Measurements from ENCODE around the gene IL36RN. TPM values are rescaled to one million over a fixed set of nuclear protein-coding genes. Genes with fewer than 3 reads are reported as not detected.

Gene IL36RN
- polyA plus RNA-seq, 1 donor from 2014 or later = not detected

DNA sequence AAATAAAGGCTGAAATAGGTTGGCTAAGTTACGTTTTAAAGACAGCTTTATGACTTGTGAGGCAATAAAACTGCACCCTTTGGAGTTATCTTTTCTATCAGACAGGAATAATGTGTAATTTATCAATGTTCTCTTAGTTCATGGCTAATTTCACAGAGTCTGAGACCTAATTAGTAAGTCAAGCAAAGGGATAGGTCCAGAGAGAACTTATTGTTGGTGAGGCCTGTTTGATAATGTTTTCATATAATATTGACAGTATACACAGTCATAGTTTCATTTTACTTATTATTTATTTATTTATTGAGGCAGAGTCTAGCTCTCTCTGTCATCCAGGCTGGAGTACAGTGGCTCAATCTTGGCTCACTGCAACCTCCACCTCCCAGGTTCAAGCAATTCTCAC, 1.9 kb upstream of the IL36RN start:
- H3K4me2 ChIP-seq (ENCODE audit: low read length) = no peak overlapping the region
- peaks cover 5% of the 10 kb centered on the region for H3K9me3 ChIP-seq (ENCODE audit: low read length)
- no peaks in the 10 kb centered on the region for H3K36me3 ChIP-seq (ENCODE audit: insufficient read depth, low read length)
- H3F3A ChIP-seq (ENCODE audit: insufficient read depth, low read length, poor library complexity, severe bottlenecking) = no peaks in the 10 kb centered on the region
- H3K79me2 ChIP-seq (replicated peaks; ENCODE audit: insufficient read depth, low read length) = no peaks in the 10 kb centered on the region
- no peak overlapping the region for H3K27ac ChIP-seq (ENCODE audit: low read length)
- H2AFZ ChIP-seq (ENCODE audit: low read depth, low read length) = no peak overlapping the region
- no peaks in the 10 kb centered on the region for H4K20me1 ChIP-seq (ENCODE audit: insufficient read depth)
- no peak overlapping the region for H3K4me3 ChIP-seq (ENCODE audit: low read length)
- no peaks in the 10 kb centered on the region for H3K27me3 ChIP-seq (ENCODE audit: insufficient read depth, low read depth, low read length)
- no peak for TF ChIP-seq SMC3 (conservative IDR thresholded peaks at IDR 0.05; ENCODE audit: poor library complexity)
- no peak for TF ChIP-seq MXI1 (conservative IDR thresholded peaks at IDR 0.05; ENCODE audit: poor library complexity, severe bottlenecking)
- TF ChIP-seq, protein P1, sequence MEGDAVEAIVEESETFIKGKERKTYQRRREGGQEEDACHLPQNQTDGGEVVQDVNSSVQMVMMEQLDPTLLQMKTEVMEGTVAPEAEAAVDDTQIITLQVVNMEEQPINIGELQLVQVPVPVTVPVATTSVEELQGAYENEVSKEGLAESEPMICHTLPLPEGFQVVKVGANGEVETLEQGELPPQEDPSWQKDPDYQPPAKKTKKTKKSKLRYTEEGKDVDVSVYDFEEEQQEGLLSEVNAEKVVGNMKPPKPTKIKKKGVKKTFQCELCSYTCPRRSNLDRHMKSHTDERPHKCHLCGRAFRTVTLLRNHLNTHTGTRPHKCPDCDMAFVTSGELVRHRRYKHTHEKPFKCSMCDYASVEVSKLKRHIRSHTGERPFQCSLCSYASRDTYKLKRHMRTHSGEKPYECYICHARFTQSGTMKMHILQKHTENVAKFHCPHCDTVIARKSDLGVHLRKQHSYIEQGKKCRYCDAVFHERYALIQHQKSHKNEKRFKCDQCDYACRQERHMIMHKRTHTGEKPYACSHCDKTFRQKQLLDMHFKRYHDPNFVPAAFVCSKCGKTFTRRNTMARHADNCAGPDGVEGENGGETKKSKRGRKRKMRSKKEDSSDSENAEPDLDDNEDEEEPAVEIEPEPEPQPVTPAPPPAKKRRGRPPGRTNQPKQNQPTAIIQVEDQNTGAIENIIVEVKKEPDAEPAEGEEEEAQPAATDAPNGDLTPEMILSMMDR (IDR thresholded peaks at IDR 0.05; ENCODE audit: poor library complexity, severe bottlenecking) = no peak
- TF ChIP-seq POLR2AphosphoS5 (IDR thresholded peaks at IDR 0.05) = no peak
- H3K9ac ChIP-seq (ENCODE audit: low read length) = no peak overlapping the region
- H3K9me2 ChIP-seq (ENCODE audit: insufficient read depth, low read length) = no peaks in the 10 kb centered on the region

DNA sequence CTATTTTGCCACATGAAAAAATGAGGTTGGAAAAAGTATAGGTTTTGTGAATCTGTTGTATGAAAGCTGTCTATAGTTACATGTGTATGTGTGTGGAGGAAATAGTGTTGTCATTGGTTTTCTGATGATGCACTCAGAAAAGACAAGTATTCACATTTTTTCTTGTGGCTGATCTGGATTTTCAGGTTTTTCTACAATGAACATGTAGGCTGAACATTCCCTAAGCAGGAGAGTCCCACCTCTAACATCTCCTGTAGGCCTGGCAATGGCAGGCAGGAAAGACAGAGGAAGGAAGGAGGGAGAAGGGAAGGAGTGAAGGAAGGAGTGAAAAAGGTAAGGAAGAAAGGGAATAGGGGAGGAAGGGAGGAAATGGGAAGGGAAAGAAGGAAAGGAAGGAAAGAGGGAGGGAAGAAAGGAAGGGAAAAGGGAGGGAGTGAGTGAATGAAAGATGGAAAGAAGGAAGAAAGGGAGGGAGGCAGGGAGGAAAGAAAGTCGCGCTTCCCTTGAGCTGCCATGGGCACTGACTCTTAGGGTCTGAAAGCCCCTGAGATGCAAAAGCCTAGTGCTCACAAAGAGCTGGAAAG, 495 bp upstream of the IL36RN start:
- TF ChIP-seq MXI1 (conservative IDR thresholded peaks at IDR 0.05; ENCODE audit: poor library complexity, severe bottlenecking) = no peak
- no peak for TF ChIP-seq SMC3 (conservative IDR thresholded peaks at IDR 0.05; ENCODE audit: poor library complexity)
- TF ChIP-seq, protein P1 (IDR thresholded peaks at IDR 0.05; ENCODE audit: poor library complexity, severe bottlenecking) = no peak
- no peak for TF ChIP-seq RAD21 (conservative IDR thresholded peaks at IDR 0.05)
- TF ChIP-seq, protein P2, sequence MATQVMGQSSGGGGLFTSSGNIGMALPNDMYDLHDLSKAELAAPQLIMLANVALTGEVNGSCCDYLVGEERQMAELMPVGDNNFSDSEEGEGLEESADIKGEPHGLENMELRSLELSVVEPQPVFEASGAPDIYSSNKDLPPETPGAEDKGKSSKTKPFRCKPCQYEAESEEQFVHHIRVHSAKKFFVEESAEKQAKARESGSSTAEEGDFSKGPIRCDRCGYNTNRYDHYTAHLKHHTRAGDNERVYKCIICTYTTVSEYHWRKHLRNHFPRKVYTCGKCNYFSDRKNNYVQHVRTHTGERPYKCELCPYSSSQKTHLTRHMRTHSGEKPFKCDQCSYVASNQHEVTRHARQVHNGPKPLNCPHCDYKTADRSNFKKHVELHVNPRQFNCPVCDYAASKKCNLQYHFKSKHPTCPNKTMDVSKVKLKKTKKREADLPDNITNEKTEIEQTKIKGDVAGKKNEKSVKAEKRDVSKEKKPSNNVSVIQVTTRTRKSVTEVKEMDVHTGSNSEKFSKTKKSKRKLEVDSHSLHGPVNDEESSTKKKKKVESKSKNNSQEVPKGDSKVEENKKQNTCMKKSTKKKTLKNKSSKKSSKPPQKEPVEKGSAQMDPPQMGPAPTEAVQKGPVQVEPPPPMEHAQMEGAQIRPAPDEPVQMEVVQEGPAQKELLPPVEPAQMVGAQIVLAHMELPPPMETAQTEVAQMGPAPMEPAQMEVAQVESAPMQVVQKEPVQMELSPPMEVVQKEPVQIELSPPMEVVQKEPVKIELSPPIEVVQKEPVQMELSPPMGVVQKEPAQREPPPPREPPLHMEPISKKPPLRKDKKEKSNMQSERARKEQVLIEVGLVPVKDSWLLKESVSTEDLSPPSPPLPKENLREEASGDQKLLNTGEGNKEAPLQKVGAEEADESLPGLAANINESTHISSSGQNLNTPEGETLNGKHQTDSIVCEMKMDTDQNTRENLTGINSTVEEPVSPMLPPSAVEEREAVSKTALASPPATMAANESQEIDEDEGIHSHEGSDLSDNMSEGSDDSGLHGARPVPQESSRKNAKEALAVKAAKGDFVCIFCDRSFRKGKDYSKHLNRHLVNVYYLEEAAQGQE (IDR thresholded peaks at IDR 0.05; ENCODE audit: borderline replicate concordance) = no peak
- TF ChIP-seq EP300 (conservative IDR thresholded peaks at IDR 0.05; ENCODE audit: poor library complexity, severe bottlenecking) = no peak
- TF ChIP-seq POLR2AphosphoS5 (IDR thresholded peaks at IDR 0.05) = no peak
- no peak for TF ChIP-seq TAF1 (IDR thresholded peaks at IDR 0.05; ENCODE audit: low read depth)
- Histone ChIP-seq H3K9me2 (ENCODE audit: insufficient read depth, low read length) (no peaks in the 10 kb centered on the region), H3K79me2 (replicated peaks; ENCODE audit: insufficient read depth, low read length) (no peaks in the 10 kb centered on the region), H3K9me3 (ENCODE audit: low read length) (peaks cover 5% of the 10 kb centered on the region), H2AFZ (ENCODE audit: low read depth, low read length) (no peak overlapping the region), H3F3A (ENCODE audit: insufficient read depth, low read length, poor library complexity, severe bottlenecking) (no peaks in the 10 kb centered on the region), H3K4me3 (ENCODE audit: low read length) (no peak overlapping the region), H3K4me2 (ENCODE audit: low read length) (no peak overlapping the region), H3K9ac (ENCODE audit: low read length) (no peak overlapping the region), H3K27ac (ENCODE audit: low read length) (no peak overlapping the region), H3K36me3 (ENCODE audit: insufficient read depth, low read length) (no peaks in the 10 kb centered on the region), H3K27me3 (ENCODE audit: insufficient read depth, low read depth, low read length) (no peaks in the 10 kb centered on the region), H4K20me1 (ENCODE audit: insufficient read depth) (no peaks in the 10 kb centered on the region)
